ENCODE measurements around the gene MORC3. TPM values are rescaled to one million over a fixed set of nuclear protein-coding genes. Genes with fewer than 3 reads are reported as not detected.

MORC3 gene
- polyA plus RNA-seq, 1 donor (not counting 4 experiments of a cell fraction or from before 2014, with no cell fraction given) = 38.1 TPM

DNA sequence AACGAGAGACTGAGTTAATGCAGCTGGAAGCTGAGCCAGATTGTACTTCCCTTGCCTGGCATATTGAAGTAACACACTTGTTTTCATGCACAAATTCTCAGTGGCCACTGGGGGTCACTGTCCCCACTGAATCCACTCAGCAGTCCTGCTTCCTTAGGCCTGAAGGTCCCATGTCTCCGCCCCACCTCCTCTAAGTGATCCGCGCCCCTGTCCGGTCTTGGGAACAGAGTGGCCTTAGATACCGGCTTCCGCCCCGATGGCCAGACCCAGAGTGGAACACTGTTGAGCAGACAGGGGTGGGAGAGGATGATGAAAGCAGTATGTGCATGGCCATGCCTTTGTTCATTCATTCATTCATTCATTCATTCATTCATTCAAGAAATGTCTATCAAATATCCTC, 100.0 kb downstream of the MORC3 start:
- H2AFZ ChIP-seq (ENCODE audit: control insufficient read depth, low read length) = no peak overlapping the region
- no peak overlapping the region for H3K9ac ChIP-seq (ENCODE audit: control insufficient read depth, extremely low read depth, insufficient read depth, low read length)
- FAIRE-seq = peak; percentile 62
- H3K4me3 ChIP-seq (ENCODE audit: control insufficient read depth in 2 of 3, extremely low read depth in 1 of 3, insufficient read depth in 2 of 3, low read depth in 1 of 3, low read length in 3 of 3) = no peak overlapping the region
- H3K27ac ChIP-seq (ENCODE audit: control insufficient read depth, insufficient read depth, low read length) = no peak overlapping the region
- no peak for TF ChIP-seq EZH2 (IDR thresholded peaks at IDR 0.05; ENCODE audit: low read length)
- TF ChIP-seq, protein P1, sequence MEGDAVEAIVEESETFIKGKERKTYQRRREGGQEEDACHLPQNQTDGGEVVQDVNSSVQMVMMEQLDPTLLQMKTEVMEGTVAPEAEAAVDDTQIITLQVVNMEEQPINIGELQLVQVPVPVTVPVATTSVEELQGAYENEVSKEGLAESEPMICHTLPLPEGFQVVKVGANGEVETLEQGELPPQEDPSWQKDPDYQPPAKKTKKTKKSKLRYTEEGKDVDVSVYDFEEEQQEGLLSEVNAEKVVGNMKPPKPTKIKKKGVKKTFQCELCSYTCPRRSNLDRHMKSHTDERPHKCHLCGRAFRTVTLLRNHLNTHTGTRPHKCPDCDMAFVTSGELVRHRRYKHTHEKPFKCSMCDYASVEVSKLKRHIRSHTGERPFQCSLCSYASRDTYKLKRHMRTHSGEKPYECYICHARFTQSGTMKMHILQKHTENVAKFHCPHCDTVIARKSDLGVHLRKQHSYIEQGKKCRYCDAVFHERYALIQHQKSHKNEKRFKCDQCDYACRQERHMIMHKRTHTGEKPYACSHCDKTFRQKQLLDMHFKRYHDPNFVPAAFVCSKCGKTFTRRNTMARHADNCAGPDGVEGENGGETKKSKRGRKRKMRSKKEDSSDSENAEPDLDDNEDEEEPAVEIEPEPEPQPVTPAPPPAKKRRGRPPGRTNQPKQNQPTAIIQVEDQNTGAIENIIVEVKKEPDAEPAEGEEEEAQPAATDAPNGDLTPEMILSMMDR (optimal IDR thresholded peaks at IDR 0.05 in 1 of 3, IDR thresholded peaks at IDR 0.05 in 1 of 3, conservative IDR thresholded peaks at IDR 0.05 in 1 of 3; ENCODE audit: extremely low read depth in 1 of 3, insufficient read depth in 2 of 3, low read length in 3 of 3) = peak; percentile 79 to 95 (median 80)
- peaks cover 0 to 8% of the 10 kb centered on the region in 2 experiments for H3K36me3 ChIP-seq (ENCODE audit: control insufficient read depth in 2 of 2, extremely low read depth in 1 of 2, insufficient read depth in 2 of 2, low read length in 2 of 2)
- no peak overlapping the region for H3K4me2 ChIP-seq (ENCODE audit: control insufficient read depth, extremely low read depth, insufficient read depth, low read depth, low read length)
- dilution Hi-C loops (cut with MboI; ENCODE audit: extremely low pct_ligation_motif_present, low sequenced_read_pairs) = no loop called here
- no peaks in the 10 kb centered on the region for H4K20me1 ChIP-seq (ENCODE audit: control insufficient read depth, extremely low read depth, insufficient read depth, low read length)
- H3K27me3 ChIP-seq (ENCODE audit: control insufficient read depth, extremely low read depth, insufficient read depth, low read length) = no peaks in the 10 kb centered on the region
- H3K4me1 ChIP-seq (ENCODE audit: control insufficient read depth, extremely low read depth, insufficient read depth, low read length) = no peaks in the 10 kb centered on the region
- peak; percentile 33 for DNase-seq (ENCODE audit: low read depth, low spot score)
- H3K9me3 ChIP-seq (ENCODE audit: control insufficient read depth, low read depth, low read length) = no peaks in the 10 kb centered on the region
- no peaks in the 10 kb centered on the region for H3K9me1 ChIP-seq (ENCODE audit: control insufficient read depth, extremely low read depth, insufficient read depth, low read length)
- no peaks in the 10 kb centered on the region for H3K79me2 ChIP-seq (ENCODE audit: control insufficient read depth, insufficient read depth, low read length)

- H3K27ac ChIP-seq (ENCODE audit: control insufficient read depth, insufficient read depth, low read length) = no peak overlapping the region
- no peak overlapping the region for H3K4me2 ChIP-seq (ENCODE audit: control insufficient read depth, extremely low read depth, insufficient read depth, low read depth, low read length)
- dilution Hi-C loops (cut with MboI; ENCODE audit: extremely low pct_ligation_motif_present, low sequenced_read_pairs) = no loop called here
- H2AFZ ChIP-seq (ENCODE audit: control insufficient read depth, low read length) = no peak overlapping the region
- DNase-seq (ENCODE audit: low read depth, low spot score) = no peak
- no peak overlapping the region for H3K9ac ChIP-seq (ENCODE audit: control insufficient read depth, extremely low read depth, insufficient read depth, low read length)
- TF ChIP-seq EZH2 (IDR thresholded peaks at IDR 0.05; ENCODE audit: low read length) = no peak
- TF ChIP-seq, protein P1 (optimal IDR thresholded peaks at IDR 0.05 in 1 of 3, IDR thresholded peaks at IDR 0.05 in 1 of 3, conservative IDR thresholded peaks at IDR 0.05 in 1 of 3; ENCODE audit: extremely low read depth in 1 of 3, insufficient read depth in 2 of 3, low read length in 3 of 3) = no peak
- H3K9me1 ChIP-seq (ENCODE audit: control insufficient read depth, extremely low read depth, insufficient read depth, low read length) = no peaks in the 10 kb centered on the region
- H3K9me3 ChIP-seq (ENCODE audit: control insufficient read depth, low read depth, low read length) = no peaks in the 10 kb centered on the region
- H4K20me1 ChIP-seq (ENCODE audit: control insufficient read depth, extremely low read depth, insufficient read depth, low read length) = no peaks in the 10 kb centered on the region
- no peak for FAIRE-seq
- no peaks in the 10 kb centered on the region for H3K4me1 ChIP-seq (ENCODE audit: control insufficient read depth, extremely low read depth, insufficient read depth, low read length)
- no peak overlapping the region for H3K4me3 ChIP-seq (ENCODE audit: control insufficient read depth in 2 of 3, extremely low read depth in 1 of 3, insufficient read depth in 2 of 3, low read depth in 1 of 3, low read length in 3 of 3)
- no peaks in the 10 kb centered on the region for H3K79me2 ChIP-seq (ENCODE audit: control insufficient read depth, insufficient read depth, low read length)
- H3K36me3 ChIP-seq (ENCODE audit: control insufficient read depth in 2 of 2, extremely low read depth in 1 of 2, insufficient read depth in 2 of 2, low read length in 2 of 2) = peaks cover 0 to 8% of the 10 kb centered on the region in 2 experiments
- no peaks in the 10 kb centered on the region for H3K27me3 ChIP-seq (ENCODE audit: control insufficient read depth, extremely low read depth, insufficient read depth, low read length)
Measured at GRCh38 chr21:36420571-36421339, 100.8 kb downstream of the MORC3 start.

All from keratinocyte (primary cell).